Inferior parietal cortex (tissue), 1 donor: ENCODE results near the gene NFIA.

Source experiments
- DNase-seq: peaks from one replicate; pipeline ENCODE4 v3.0.0-alpha.2; 2016; ENCODE audit errors: extremely low spot score

NFIA gene

GRCh38 chr1:61297887-61298286, 215.5 kb downstream of the NFIA start:
- no peak for DNase-seq

GRCh38 chr1:61299463-61299862, 217.1 kb downstream of the NFIA start:
- no peak for DNase-seq

GRCh38 chr1:61300899-61301298, 218.5 kb downstream of the NFIA start:
- no peak for DNase-seq

- no peak for DNase-seq
These were observed 219.7 kb downstream of the NFIA start for GRCh38 chr1:61301824-61302657.

GRCh38 chr1:61307422-61308142, 225.2 kb downstream of the NFIA start:
- DNase-seq, result no peak

- no peak for DNase-seq
These were observed 227.7 kb downstream of the NFIA start for GRCh38 chr1:61310057-61310456.

- DNase-seq, result no peak
These were observed 228.2 kb downstream of the NFIA start for GRCh38 chr1:61310538-61310937.

GRCh38 chr1:61313906-61314422, 231.6 kb downstream of the NFIA start:
- DNase-seq, result no peak

- DNase-seq, result no peak
These were observed 232.7 kb downstream of the NFIA start for GRCh38 chr1:61315011-61315410.

GRCh38 chr1:61316493-61316892, 234.1 kb downstream of the NFIA start:
- DNase-seq, result no peak

- no peak for DNase-seq
These were observed 236.2 kb downstream of the NFIA start for GRCh38 chr1:61318319-61319125.

GRCh38 chr1:61320575-61320974, 238.2 kb downstream of the NFIA start:
- no peak for DNase-seq

- DNase-seq, result no peak
These were observed 239.8 kb downstream of the NFIA start for GRCh38 chr1:61322008-61322744.

- DNase-seq, result no peak
These were observed 240.4 kb downstream of the NFIA start for GRCh38 chr1:61322769-61323168.

GRCh38 chr1:61323681-61324328, 241.4 kb downstream of the NFIA start:
- no peak for DNase-seq

GRCh38 chr1:61326713-61327112, 244.4 kb downstream of the NFIA start:
- no peak for DNase-seq

- DNase-seq, result no peak
These were observed 245.1 kb downstream of the NFIA start for GRCh38 chr1:61327436-61327835.

GRCh38 chr1:61329556-61329955, 247.2 kb downstream of the NFIA start:
- no peak for DNase-seq

- no peak for DNase-seq
These were observed 247.7 kb downstream of the NFIA start for GRCh38 chr1:61330018-61330417.

GRCh38 chr1:61330571-61330970, 248.2 kb downstream of the NFIA start:
- DNase-seq, result no peak

- no peak for DNase-seq
These were observed 249.9 kb downstream of the NFIA start for GRCh38 chr1:61332196-61332753.
